ENCODE measurements around the gene PRDM10. TPM values are rescaled to one million over a fixed set of nuclear protein-coding genes. Genes with fewer than 3 reads are reported as not detected.

PRDM10 gene
- total RNA-seq, 1 donor from 2014 or later: 3.6 TPM

DNA sequence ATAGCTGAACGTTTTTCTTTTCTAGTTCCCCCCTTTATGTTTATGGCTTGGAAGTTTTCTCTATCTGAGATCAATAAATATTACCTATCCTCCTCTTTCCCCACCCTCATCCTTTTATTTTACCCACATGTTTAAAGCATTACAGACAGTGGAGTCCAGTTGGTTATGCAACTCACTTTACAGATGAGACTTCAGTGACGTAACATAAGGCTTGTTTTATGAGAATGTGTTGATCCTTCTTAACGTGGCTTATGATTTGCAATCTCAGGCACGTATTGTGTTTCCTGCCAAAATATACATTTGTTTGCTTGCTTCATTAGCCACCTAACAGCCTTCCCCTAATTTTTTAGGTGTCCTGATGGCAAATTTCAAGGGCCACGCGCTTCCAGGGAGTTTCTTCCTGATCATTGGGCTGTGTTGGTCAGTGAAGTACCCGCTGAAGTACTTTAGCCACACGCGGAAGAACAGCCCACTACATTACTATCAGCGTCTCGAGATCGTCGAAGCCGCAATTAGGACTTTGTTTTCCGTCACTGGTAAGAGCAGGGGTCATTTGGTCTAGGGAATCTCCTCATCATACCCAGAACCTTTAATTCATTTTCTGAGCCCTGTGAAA, 150.4 kb downstream of the PRDM10 start:
- no peak for DNase-seq (ENCODE audit: low read depth in 2 of 2)

Other genes with a start within 250 kb of the PRDM10 start
- gene TMEM45B, start 187.0 kb downstream of the PRDM10 start, total RNA-seq: 1.9 and 2.9 TPM in 2 replicates
- gene NFRKB, start 107.3 kb downstream of the PRDM10 start, total RNA-seq: 11.4 and 18.2 TPM in 2 replicates
- gene APLP2, start 67.1 kb upstream of the PRDM10 start, total RNA-seq: 770 and 1,159 TPM in 2 replicates
- gene ST14, start 156.9 kb upstream of the PRDM10 start, total RNA-seq: under 0.01 and 0.13 TPM in 2 replicates